ENCODE measurements around the gene SLC5A11.
"Not testable (repeated sequence)": the region's sequence is repeated elsewhere in the genome, so short reads cannot be mapped to it uniquely, and the experiment has no call there.

The SLC5A11 gene

GRCh38 chr16:24863582-24864437, 18.0 kb downstream of the SLC5A11 start:
- DNase-seq = no peak

DNA sequence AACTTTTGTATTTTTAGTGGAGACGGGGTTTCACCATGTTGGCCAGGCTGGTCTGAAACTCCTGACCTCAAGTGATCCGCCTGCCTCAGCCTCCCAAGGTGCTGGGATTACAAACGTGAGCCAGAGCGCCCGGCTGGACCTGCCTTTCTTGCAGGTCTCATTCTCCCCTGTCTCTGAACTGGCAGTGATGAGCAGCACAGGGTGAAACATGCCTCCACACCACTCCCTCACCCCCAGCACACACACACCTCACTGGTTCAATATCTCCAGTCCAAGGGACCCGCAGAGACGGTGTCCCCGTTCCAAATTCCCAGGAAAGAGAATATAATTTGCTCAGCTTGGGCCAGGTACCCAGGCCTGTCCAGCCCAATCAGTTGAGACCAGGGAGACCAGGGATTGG, 23.3 kb downstream of the SLC5A11 start:
- DNase-seq = no peak

GRCh38 chr16:24871891-24872290, 26.1 kb downstream of the SLC5A11 start:
- no peak for DNase-seq

GRCh38 chr16:24873028-24873427, 27.3 kb downstream of the SLC5A11 start:
- no peak for DNase-seq

DNA sequence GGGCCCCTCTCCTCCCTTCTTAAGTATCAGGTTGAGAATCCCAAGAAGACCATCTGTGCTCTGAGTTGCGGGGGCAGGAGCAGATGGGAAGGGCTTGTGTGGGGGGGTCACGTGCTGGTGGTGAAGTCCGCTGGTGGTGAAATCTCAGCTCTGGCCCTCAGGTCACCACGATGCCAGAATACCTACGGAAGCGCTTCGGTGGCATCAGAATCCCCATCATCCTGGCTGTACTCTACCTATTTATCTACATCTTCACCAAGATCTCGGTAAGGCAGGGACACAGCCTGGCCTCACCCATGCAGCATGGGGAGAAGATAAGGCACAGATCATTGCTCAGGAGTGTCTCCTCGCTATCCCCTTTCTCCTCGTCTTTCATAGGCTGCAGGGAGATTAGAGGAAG, 29.7 kb downstream of the SLC5A11 start:
- no peak for DNase-seq

- no peak for DNase-seq
Measured at GRCh38 chr16:24876231-24876630, 30.5 kb downstream of the SLC5A11 start.

DNA sequence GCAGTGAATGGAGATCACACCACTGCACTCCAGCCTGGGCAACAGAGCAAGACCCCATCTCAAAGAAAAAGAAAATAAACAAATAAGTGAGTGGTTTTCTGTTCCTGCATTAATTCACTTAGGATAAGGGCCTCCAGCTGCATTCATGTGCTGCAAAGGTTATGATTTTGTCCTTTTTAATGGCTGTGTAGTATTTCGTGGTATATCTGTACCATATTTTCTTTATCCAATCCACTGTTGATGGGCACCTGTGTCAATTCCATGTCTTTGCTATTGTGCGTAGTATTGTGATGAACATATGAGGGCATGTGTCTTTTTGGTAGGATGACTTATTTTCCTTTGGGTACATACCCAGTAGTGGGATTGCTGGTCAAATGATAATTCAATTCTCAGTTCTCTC, 33.9 kb downstream of the SLC5A11 start:
- DNase-seq = no peak

- DNase-seq = no peak
Measured at GRCh38 chr16:24883714-24884151, 38.0 kb downstream of the SLC5A11 start.

- DNase-seq = no peak
Measured at GRCh38 chr16:24887472-24887871, 41.7 kb downstream of the SLC5A11 start.

DNA sequence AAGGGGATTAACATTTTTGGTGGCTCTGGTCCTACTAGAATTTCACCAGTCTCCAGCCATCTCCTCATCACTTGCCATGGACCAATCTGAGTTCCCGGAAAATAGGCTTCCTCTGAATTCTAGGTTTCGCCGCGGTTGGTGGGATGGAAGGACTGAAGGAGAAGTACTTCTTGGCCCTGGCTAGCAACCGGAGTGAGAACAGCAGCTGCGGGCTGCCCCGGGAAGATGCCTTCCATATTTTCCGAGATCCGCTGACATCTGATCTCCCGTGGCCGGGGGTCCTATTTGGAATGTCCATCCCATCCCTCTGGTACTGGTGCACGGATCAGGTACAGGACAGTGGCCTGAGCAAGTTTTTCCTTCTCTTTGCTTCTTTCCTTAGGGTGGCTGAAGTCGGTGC, 45.0 kb downstream of the SLC5A11 start:
- DNase-seq = no peak

DNA sequence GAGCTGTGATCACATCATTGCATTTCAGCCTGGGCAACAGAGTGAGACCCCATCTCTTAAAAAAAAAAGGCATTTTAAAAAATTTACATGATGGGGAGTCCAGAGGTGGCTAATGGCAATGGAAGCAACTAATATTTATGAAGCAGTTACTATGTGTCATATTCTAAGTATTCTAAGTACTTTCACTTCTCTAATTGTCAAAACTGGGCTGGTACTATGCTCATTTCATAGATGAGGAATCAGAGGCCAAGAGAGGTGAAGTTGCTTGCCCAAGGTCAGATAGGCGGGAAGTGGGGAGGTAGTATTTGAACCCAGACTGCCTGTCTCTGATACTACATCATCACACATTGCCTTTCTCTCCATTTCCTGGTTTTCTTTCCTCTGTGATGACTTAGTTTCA, 50.7 kb downstream of the SLC5A11 start:
- no peak for DNase-seq

- not testable (repeated sequence) for DNase-seq
Measured at GRCh38 chr16:24897522-24897921, 51.8 kb downstream of the SLC5A11 start.

DNA sequence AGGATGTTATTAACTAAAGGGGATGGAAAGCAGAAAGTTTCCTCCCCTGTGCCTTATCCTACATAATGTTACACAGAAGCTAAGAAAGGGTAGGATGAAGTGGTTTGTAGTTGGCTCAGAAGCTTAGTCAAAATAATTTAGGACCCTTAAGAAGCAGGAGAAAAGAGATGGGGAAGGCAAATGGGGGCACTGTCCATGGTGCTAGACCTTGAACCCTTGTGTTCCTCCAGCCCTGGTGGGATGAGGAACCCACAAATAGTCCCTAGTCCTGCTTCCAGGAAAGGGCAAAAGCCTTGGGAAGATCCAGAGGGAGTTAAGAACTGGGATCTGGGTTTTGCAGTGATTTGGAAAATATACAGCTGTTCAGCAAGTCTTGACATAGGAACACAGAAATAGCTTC, 54.5 kb downstream of the SLC5A11 start:
- DNase-seq = no peak

GRCh38 chr16:24906199-24906808, 60.5 kb downstream of the SLC5A11 start:
- no peak for DNase-seq

DNA sequence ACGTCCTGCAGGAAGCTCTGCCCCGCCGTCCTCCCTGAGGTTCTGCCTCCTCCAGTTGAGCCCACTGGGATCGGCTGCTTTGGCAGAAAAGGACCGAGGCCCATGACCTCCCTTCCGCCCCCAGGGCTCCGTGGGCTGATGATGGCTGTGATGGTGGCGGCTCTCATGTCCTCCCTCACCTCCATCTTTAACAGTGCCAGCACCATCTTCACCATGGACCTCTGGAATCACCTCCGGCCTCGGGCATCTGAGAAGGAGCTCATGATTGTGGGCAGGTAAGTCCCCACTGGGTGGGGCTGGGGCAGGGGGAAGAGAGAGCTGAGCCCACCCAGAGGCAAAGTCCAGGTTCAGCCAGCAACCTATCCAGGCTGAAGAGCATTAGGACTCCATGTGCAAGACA, 61.1 kb downstream of the SLC5A11 start:
- DNase-seq = no peak

GRCh38 chr16:24908716-24909115, 63.0 kb downstream of the SLC5A11 start:
- no peak for DNase-seq

DNA sequence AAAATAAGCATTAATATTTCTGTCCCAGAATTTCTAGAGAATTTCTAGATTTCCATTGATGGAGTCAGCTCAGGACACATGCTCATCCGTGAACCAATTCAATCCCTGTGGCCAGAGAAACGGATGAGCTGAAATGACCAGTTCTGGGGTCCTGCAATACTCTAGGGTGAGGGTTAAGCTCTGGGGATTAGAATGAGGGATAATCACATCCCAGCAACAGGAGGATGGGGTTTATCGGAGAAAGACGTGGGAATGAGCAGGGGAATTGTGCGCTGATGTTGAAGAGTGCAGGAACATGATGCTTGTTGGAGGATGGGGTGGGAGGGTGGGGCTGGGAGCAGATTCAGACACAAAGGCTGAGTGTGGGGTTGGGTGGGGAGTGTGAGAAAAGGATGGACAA, 64.1 kb downstream of the SLC5A11 start:
- DNase-seq = no peak

- no peak for DNase-seq
Measured at GRCh38 chr16:24915019-24915418, 69.3 kb downstream of the SLC5A11 start.

DNA sequence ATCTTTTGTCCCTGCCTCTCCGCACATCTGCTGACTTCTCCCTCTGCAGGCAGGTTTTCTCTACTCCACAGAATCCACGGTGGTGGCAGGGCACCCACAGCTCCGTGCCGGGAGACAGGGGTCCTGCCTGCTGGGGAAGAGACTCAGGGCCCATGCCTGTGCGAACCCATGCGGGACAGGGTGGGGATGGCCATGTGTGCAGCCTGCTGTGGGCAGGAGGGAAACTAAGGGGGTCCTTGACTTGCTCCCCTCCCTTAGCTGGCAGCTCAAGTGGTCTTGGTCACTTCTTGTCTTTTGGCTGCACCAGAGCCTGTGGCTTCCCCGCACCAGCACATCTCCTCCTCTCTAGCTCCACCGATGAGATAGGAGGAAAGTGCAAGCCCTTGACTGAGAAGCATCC, 69.8 kb downstream of the SLC5A11 start:
- DNase-seq = no peak

DNA sequence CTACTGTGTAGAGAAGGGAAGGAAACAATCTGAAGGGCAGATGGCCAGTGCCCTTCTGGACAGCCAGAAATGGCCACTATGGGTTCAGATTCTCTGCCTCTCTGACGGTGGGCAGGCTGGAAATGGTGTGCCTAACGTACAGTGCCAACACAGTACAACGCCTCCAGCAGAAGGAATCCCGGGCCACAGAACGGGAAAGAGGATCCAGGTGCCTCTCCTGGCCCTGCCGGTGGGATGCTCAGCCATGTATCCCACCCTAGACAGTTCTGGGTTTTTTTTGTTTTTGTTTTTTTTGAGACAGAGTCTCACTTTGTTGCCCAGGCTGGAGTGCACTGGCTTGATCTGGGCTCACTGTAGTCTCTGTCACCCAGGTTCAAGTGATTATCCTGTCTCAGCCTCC, 71.5 kb downstream of the SLC5A11 start:
- DNase-seq = no peak

GRCh38 chr16:24917891-24918290, 72.1 kb downstream of the SLC5A11 start:
- no peak for DNase-seq

DNA sequence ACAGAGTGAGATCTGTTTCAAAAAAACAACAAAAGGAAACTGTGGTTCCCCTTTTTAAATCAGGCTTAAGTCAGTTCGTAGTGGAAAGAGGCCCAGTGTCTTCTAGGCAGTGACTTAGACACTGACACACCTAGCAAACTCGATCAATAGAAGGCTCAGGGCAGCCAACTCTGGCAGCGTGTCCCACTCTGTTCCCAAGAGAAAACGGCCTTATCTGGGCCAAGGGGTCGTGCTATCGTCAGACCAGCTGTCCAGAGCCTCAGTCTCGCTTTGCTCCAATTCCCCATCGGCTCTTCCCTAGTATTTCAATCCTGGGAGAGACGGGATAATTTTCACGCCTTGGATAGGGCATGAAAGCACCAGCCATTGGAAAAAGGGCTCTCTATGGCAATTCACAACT, 72.9 kb downstream of the SLC5A11 start:
- DNase-seq = no peak

DNA sequence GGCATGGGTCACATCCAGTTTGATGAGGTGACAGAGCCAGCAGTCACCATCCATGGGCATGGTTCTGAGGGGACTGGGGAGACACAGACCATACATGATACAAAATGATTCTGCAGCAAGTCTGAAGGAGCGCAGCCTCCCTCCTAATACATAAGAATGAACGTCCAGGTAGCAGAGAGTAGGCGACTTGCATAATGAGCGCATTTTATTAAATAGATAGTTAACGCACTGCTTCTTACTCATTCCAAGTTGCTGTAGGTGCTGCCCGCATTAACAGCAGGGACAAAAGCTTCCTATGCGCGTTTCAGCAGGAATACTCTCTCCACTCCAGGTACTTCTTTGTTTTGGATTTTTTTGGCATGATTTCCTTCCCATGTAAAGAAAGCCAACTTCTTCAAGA, 73.8 kb downstream of the SLC5A11 start:
- DNase-seq = no peak

DNA sequence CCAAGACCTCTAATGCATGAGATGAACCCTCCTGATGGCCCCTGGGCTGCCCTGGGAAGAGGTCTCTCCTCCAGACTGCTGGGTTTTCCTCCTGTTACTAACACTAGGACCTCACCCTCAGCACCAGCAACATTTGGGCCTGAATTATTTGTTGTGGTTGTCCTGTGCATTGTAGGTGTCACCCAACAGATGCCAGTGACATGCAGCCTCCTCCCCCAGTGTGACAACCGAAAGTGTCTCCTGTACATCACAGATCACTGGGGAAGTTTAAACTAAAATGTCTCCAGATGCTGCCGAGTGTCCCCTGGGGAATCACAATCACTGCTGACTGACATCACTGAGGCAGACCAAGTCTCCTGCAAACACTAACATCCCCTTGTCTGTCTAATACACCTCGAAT, 74.8 kb downstream of the SLC5A11 start:
- no peak for DNase-seq

DNA sequence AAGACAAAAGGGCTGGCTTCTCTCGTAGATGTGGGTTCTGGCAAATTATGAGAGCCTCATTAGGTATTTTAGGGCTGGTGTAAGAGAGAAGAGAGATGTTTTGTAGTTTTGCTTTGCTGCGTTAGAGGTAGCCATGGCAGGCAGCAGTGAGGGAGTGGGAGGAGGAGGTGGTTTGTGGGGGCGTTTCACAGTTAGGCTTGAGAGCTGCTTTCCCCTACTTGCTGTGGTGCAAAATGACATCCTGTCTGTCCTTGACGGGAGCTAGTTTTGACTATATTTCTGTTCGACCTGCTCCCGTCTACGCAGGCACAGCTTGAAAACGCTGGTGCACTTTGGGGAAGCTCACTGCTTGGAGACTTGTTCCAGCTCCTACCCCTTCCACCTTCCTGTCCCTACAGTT, 75.5 kb downstream of the SLC5A11 start:
- DNase-seq = no peak

All from NCI-H1048 (cell line).